Transverse colon (tissue), 4 donors: ENCODE measurements around the gene THSD4. TPM values are rescaled to one million over a fixed set of nuclear protein-coding genes. Genes with fewer than 3 reads are reported as not detected.

Experiments used
- DNase-seq: peaks from one replicate; pipeline ENCODE4 v3.0.0-alpha.2; 2019
- H3K27ac ChIP-seq, 4 donors: fragments of 200-600 bp; sonication (generic); 2 replicates each; pipeline ENCODE4 v1.5.1; 2016 to 2018; ENCODE audit warnings: inconsistent platforms in 4 of 4
- H3K27me3 ChIP-seq: fragments of 200-600 bp; sonication (generic); 2 replicates; pipeline ENCODE4 v1.5.1; 2017; ENCODE audit warnings: inconsistent platforms
- H3K36me3 ChIP-seq, 4 donors: fragments of 200-600 bp; sonication (generic); 2 replicates each; pipeline ENCODE4 v1.5.1; 2017 to 2019; ENCODE audit warnings: inconsistent platforms in 4 of 4
- H3K4me1 ChIP-seq, 4 donors: fragments of 200-600 bp; sonication (generic); 2 replicates each; pipeline ENCODE4 v1.5.1; 2017 to 2020; ENCODE audit warnings: inconsistent platforms in 4 of 4
- H3K4me3 ChIP-seq, 4 donors: fragments of 200-600 bp; sonication (generic); 1 replicate in 1 of 4; 2 replicates in 3 of 4; pipeline versions ENCODE4 v1.5.1 to v1.6.1; 2017 to 2019; ENCODE audit warnings: inconsistent platforms in 4 of 4
- H3K9me3 ChIP-seq, 2 donors: fragments of 200-600 bp; sonication (generic); 2 replicates each; pipeline ENCODE4 v1.5.1; 2017 to 2019; ENCODE audit warnings: inconsistent platforms in 2 of 2
- CTCF ChIP-seq, 5 experiments: fragments of 200-600 bp in 3 of 5; fragments of 450-650 bp in 2 of 5; sonication (generic) in 3 of 5; IDR thresholded peaks; 1 replicate in 2 of 5; 2 replicates in 3 of 5; pipeline ENCODE4 v1.5.1; 2016 to 2017; ENCODE audit warnings: antibody characterized with exemption in 5 of 5, inconsistent platforms in 3 of 5, mild to moderate bottlenecking in 2 of 5, moderate library complexity in 1 of 5
- EP300 ChIP-seq: sonication (generic); formaldehyde crosslinking; IDR thresholded peaks from one replicate; pipeline ENCODE4 v1.6.1; 2017; ENCODE audit warnings: antibody characterized with exemption, low read depth
- POLR2A ChIP-seq: fragments of 450-650 bp; IDR thresholded peaks from one replicate; pipeline ENCODE4 v1.6.1; 2016; ENCODE audit warnings: antibody characterized with exemption, mild to moderate bottlenecking, moderate library complexity
- POLR2AphosphoS5 ChIP-seq, 3 donors: sonication (generic); formaldehyde crosslinking; IDR thresholded peaks; one replicate each; pipeline ENCODE4 v1.6.1; 2016; ENCODE audit warnings: antibody characterized with exemption in 3 of 3
- WGBS, 2 donors: methylation state at CpG; one replicate each; pipeline ENCODE4 v1.1.5; 2018; ENCODE audit warnings: low coverage in 1 of 2; 5-methylcytosine and 5-hydroxymethylcytosine counted together
- in situ Hi-C, 4 donors: fragments of 200-750 bp; cut with MboI; loops; one replicate each; pipeline versions ENCODE4 v1.15.0 to v1.15.1; 2017; ENCODE audit warnings: low sequenced_read_pairs in 3 of 4, low pct_ligation_motif_present in 1 of 4, low pct_unique_long_range_greater_than_20kb in 1 of 4
- intact Hi-C: fragments of 100-400 bp; cut with DNase I; formaldehyde crosslinking; loops from one replicate; pipeline ENCODE4 v1.15.1; 2023; ENCODE audit warnings: low total_unique reads
- total RNA-seq, 4 donors: library from RNA; depleted of rRNA; stranded (reverse); fragments of >200 nt; gene quantifications; one replicate each; pipeline ENCODE4 v1.1.0, GENCODE V29; 2016

THSD4 gene
- total RNA-seq, 4 donors from 2014 or later: 13.3 to 57.2 (median 47.4) TPM

- Histone ChIP-seq H3K27me3 (no peaks in the 10 kb centered on the region), H3K9me3 (peaks cover 5 to 6% of the 10 kb centered on the region in 2 donors), H3K4me1 (no peaks in the 10 kb centered on the region), H3K36me3 (no peaks in the 10 kb centered on the region), H3K27ac (no peak overlapping the region), H3K4me3 (no peak overlapping the region)
- intact Hi-C loops: no loop called here
- DNase-seq: no peak
- in situ Hi-C loops: no loop called here
- TF ChIP-seq EP300 (no peak), POLR2AphosphoS5 (IDR thresholded peaks at IDR 0.05) (no peak), CTCF (IDR thresholded peaks at IDR 0.05) (no peak), POLR2A (no peak)
- 97 to 100% methylated on average over 2 to 3 of the region's 3 CpGs for WGBS, 2 donors
Measured at GRCh38 chr15:71591057-71591456, 475.8 kb downstream of the THSD4 start.

GRCh38 chr15:71592203-71592602 lies 476.9 kb downstream of the THSD4 start:
- no peaks in the 10 kb centered on the region for H3K27me3 ChIP-seq
- in situ Hi-C loops: no loop called here
- no peak overlapping the region for H3K27ac ChIP-seq
- WGBS, 2 donors: 80% methylated on average over 6 of the region's 6 CpGs; no CpG with 5 or more reads in 1 of the 2 donors
- no peaks in the 10 kb centered on the region for H3K9me3 ChIP-seq
- intact Hi-C loops: no loop called here
- H3K4me1 ChIP-seq: peaks cover 0 to 9% (median 4%) of the 10 kb centered on the region in 4 donors
- no peaks in the 10 kb centered on the region for H3K36me3 ChIP-seq
- TF ChIP-seq CTCF (IDR thresholded peaks at IDR 0.05): no peak
- TF ChIP-seq POLR2AphosphoS5 (IDR thresholded peaks at IDR 0.05): no peak
- no peak for TF ChIP-seq EP300
- no peak for TF ChIP-seq POLR2A
- DNase-seq: no peak
- no peak overlapping the region for H3K4me3 ChIP-seq

GRCh38 chr15:71595846-71596553 lies 480.7 kb downstream of the THSD4 start:
- no peaks in the 10 kb centered on the region for H3K27me3 ChIP-seq
- H3K9me3 ChIP-seq: no peaks in the 10 kb centered on the region
- intact Hi-C loops (no loop called here), in situ Hi-C loops (no loop called here)
- TF ChIP-seq EP300 (no peak), CTCF (IDR thresholded peaks at IDR 0.05) (no peak), POLR2A (no peak), POLR2AphosphoS5 (IDR thresholded peaks at IDR 0.05) (no peak)
- H3K4me3 ChIP-seq: no peak overlapping the region
- no peak for DNase-seq
- no peak overlapping the region for H3K27ac ChIP-seq
- WGBS, 2 donors: 76 to 98% methylated on average over 5 to 6 of the region's 6 CpGs
- no peaks in the 10 kb centered on the region for H3K36me3 ChIP-seq
- H3K4me1 ChIP-seq: peaks cover 0 to 19% (median 6%) of the 10 kb centered on the region in 4 donors

GRCh38 chr15:71596672-71597071 lies 481.4 kb downstream of the THSD4 start:
- Histone ChIP-seq H3K4me1 (peaks cover 0 to 26% (median 8%) of the 10 kb centered on the region in 4 donors), H3K36me3 (no peaks in the 10 kb centered on the region), H3K4me3 (no peak overlapping the region), H3K27ac (no peak overlapping the region), H3K27me3 (no peaks in the 10 kb centered on the region), H3K9me3 (no peaks in the 10 kb centered on the region)
- intact Hi-C loops (no loop called here), in situ Hi-C loops (no loop called here)
- WGBS, 2 donors: 31% methylated on average over 4 of the region's 4 CpGs; no CpG with 5 or more reads in 1 of the 2 donors
- DNase-seq: peak; percentile 16
- TF ChIP-seq POLR2AphosphoS5 (IDR thresholded peaks at IDR 0.05): no peak

- H3K9me3 ChIP-seq: no peaks in the 10 kb centered on the region
- no peaks in the 10 kb centered on the region for H3K36me3 ChIP-seq
- no peak for TF ChIP-seq POLR2A
- TF ChIP-seq POLR2AphosphoS5 (IDR thresholded peaks at IDR 0.05): no peak
- TF ChIP-seq CTCF (IDR thresholded peaks at IDR 0.05): no peak
- TF ChIP-seq EP300: no peak
- H3K27ac ChIP-seq: no peak overlapping the region
- peaks cover 0 to 29% (median 8%) of the 10 kb centered on the region in 4 donors for H3K4me1 ChIP-seq
- in situ Hi-C loops (no loop called here), intact Hi-C loops (no loop called here)
- 64 to 71% methylated on average over 3 of the region's 3 CpGs for WGBS, 2 donors
- H3K4me3 ChIP-seq: no peak overlapping the region
- no peak for DNase-seq
- no peaks in the 10 kb centered on the region for H3K27me3 ChIP-seq
Measured at GRCh38 chr15:71597126-71597525, 481.9 kb downstream of the THSD4 start.
